HFFc6 (cell line): ENCODE data around the gene CCND2. TPM values are rescaled to one million over a fixed set of nuclear protein-coding genes. Genes with fewer than 3 reads are reported as not detected.

Experiments used
- DNase-seq: peaks from one replicate; pipeline ENCODE4 v3.0.0-alpha.2; 2018
- H3K27ac Mint-ChIP-seq: 2 replicates; pipeline ENCODE4 v1.8.0; 2020; ENCODE audit warnings: mild to moderate bottlenecking, mixed read lengths
- H3K27me3 Mint-ChIP-seq: 2 replicates; pipeline ENCODE4 v1.8.0; 2021; ENCODE audit warnings: mild to moderate bottlenecking, moderate library complexity, mixed read lengths; ENCODE audit not compliant: insufficient read depth
- H3K36me3 Mint-ChIP-seq: 2 replicates; pipeline ENCODE4 v1.8.0; 2021; ENCODE audit warnings: low read depth, mixed read lengths
- H3K4me1 Mint-ChIP-seq: 2 replicates; pipeline ENCODE4 v1.8.0; 2020; ENCODE audit warnings: low read depth, mixed read lengths
- H3K4me3 Mint-ChIP-seq: 2 replicates; pipeline ENCODE4 v1.8.0; 2020; ENCODE audit warnings: mild to moderate bottlenecking, moderate library complexity, mixed read lengths
- H3K9me3 Mint-ChIP-seq: 2 replicates; pipeline ENCODE4 v1.8.0; 2020; ENCODE audit warnings: mild to moderate bottlenecking, mixed read lengths
- CTCF ChIP-seq: fragments of 200-600 bp; sonication (generic); IDR thresholded peaks from 2 replicates; pipeline ENCODE4 v1.5.0; 2021; ENCODE audit warnings: antibody characterized with exemption, mild to moderate bottlenecking
- total RNA-seq, 6 experiments: library from RNA; stranded (reverse); fragmentation: NEBNext Ultra II Directional; extraction: Animal tissue kit (Norgen Biotek cat#: 25700); gene quantifications; 2 replicates in 1 of 6; 3 replicates in 5 of 6; pipeline ENCODE4 v1.2.3, GENCODE V29; 2021

Gene CCND2
- total RNA-seq, 6 experiments from 2014 or later: 5.7 to 27.2 (median 24.5) TPM

- no peaks in the 10 kb centered on the region for H3K36me3 Mint-ChIP-seq
- no peaks in the 10 kb centered on the region for H3K4me1 Mint-ChIP-seq
- no peaks in the 10 kb centered on the region for H3K9me3 Mint-ChIP-seq
- DNase-seq: no peak
- H3K27ac Mint-ChIP-seq: no peak overlapping the region
- no peak for TF ChIP-seq CTCF
- peaks cover 13% of the 10 kb centered on the region for H3K27me3 Mint-ChIP-seq
- H3K4me3 Mint-ChIP-seq: no peak overlapping the region
Observed at GRCh38 chr12:4256043-4256826, 17.3 kb upstream of the CCND2 start.

GRCh38 chr12:4257442-4257841 is 16.1 kb upstream of the CCND2 start:
- Mint-ChIP-seq H3K27ac (no peak overlapping the region), H3K36me3 (no peaks in the 10 kb centered on the region), H3K27me3 (peaks cover 11% of the 10 kb centered on the region), H3K4me3 (no peak overlapping the region), H3K4me1 (no peaks in the 10 kb centered on the region), H3K9me3 (no peaks in the 10 kb centered on the region)
- no peak for DNase-seq
- no peak for TF ChIP-seq CTCF

- Mint-ChIP-seq H3K4me1 (no peaks in the 10 kb centered on the region), H3K36me3 (no peaks in the 10 kb centered on the region), H3K9me3 (no peaks in the 10 kb centered on the region), H3K27ac (no peak overlapping the region), H3K4me3 (no peak overlapping the region), H3K27me3 (peaks cover 10% of the 10 kb centered on the region)
- no peak for TF ChIP-seq CTCF
- DNase-seq: no peak
Observed at GRCh38 chr12:4259099-4259498, 14.5 kb upstream of the CCND2 start.

- Mint-ChIP-seq H3K4me1 (no peaks in the 10 kb centered on the region), H3K9me3 (no peaks in the 10 kb centered on the region), H3K27me3 (peaks cover 14% of the 10 kb centered on the region), H3K36me3 (no peaks in the 10 kb centered on the region), H3K4me3 (no peak overlapping the region), H3K27ac (no peak overlapping the region)
- TF ChIP-seq CTCF: no peak
- DNase-seq: no peak
Observed at GRCh38 chr12:4261655-4262054, 11.9 kb upstream of the CCND2 start.

GRCh38 chr12:4265280-4265679 is 8.3 kb upstream of the CCND2 start:
- no peak for TF ChIP-seq CTCF
- Mint-ChIP-seq H3K27me3 (peaks cover 31% of the 10 kb centered on the region), H3K4me3 (no peak overlapping the region), H3K9me3 (no peaks in the 10 kb centered on the region), H3K27ac (no peak overlapping the region), H3K36me3 (no peaks in the 10 kb centered on the region), H3K4me1 (peaks cover 6% of the 10 kb centered on the region; the same call in 1 of the 2 replicates)
- DNase-seq: no peak
